Measurements from ENCODE around the gene WHRN.

WHRN gene

DNA sequence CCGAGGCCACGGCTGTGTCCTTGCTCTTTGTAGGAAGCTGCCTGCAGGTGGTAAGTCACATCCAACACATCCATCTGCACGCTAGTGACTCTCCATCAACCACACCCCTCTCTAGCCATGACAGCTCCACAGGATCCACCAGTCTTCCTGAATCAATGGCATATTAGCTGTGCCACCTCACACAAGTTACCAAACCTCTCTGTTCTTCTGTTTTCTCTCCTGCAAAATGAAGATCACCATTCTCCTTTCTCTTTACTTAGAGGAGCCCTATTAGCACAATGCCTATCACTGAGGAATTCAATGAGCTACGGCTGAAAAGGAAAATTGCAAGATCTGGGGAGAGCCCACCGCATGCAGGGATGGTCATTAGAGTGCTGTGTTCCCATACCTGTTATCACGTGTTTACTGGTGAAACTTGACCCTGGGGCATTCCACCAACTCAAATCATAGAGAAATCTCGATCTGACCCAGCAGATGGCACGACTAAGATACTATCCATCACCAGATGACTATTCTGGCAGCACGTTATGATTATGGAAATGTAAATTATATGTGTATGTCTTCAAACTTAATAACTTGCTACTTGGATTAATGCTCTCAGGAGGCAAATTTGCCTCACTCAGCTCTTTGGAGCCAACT lies 20.9 kb downstream of the WHRN start:
- no peak for DNase-seq (ENCODE audit: extremely low read depth, low read depth)
- TF ChIP-seq CTCF (IDR thresholded peaks at IDR 0.05; ENCODE audit: low read depth, low read length), result no peak

DNA sequence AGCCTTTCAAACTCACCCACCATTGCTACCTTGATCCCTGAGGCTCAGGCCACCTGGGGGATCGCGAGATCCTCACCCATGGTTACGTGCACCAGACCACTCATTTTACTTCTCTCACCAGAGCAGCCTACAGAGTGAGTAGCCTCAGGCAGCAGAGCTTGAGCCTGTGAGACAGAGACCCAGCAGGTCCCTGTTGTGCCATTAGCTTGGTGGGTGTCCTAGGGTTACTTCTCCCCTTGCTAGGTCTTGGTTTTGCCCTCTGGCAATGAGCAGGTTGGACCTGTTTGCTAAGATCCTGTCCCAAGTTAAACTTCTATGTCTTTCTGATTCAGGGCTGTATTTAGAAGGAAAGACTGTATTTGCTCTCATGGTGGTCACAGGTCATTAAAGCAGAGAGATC lies 21.8 kb downstream of the WHRN start:
- no peak for DNase-seq (ENCODE audit: extremely low read depth, low read depth)
- no peak for TF ChIP-seq CTCF (IDR thresholded peaks at IDR 0.05; ENCODE audit: low read depth, low read length)

- TF ChIP-seq CTCF (IDR thresholded peaks at IDR 0.05; ENCODE audit: low read depth, low read length), result no peak
- no peak for DNase-seq (ENCODE audit: extremely low read depth, low read depth)
Observed at GRCh38 chr9:114482593-114482992, 22.7 kb downstream of the WHRN start.

- no peak for DNase-seq (ENCODE audit: extremely low read depth, low read depth)
- TF ChIP-seq CTCF (IDR thresholded peaks at IDR 0.05; ENCODE audit: low read depth, low read length), result no peak
Observed at GRCh38 chr9:114481789-114482188, 23.5 kb downstream of the WHRN start.

DNA sequence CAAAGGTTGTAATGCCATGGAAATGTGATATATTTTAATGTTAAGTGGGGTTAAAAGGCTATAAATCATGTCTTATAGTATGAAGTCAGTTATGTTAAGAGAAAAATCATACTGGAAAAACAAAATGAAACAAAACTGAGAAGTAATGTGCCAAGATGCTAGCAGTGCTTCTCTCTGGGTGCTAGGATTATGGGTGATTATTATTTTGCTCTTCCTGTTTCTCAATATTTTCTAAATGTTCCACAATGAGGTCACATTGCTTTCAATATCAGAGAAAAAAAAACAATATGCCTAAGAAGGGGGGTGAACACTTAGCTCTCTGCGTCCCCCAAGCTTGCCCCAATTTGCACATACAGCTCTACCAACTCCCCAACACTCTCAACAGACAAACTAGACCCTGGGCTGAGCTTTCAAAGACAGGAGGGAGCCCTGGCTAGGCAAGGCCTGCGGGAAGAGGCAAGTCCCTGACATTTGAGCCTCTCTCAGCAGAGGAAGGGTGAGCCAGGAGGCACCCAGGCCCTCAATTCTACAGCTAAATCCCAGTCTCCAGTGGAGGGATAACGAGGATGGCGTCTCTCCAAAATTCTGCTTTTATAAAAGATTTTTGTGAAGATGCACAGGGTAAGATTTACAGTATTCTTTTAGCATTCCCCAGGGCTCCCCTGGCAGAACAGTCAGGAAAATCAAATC lies 24.4 kb downstream of the WHRN start:
- no peak for DNase-seq (ENCODE audit: extremely low read depth, low read depth)

GRCh38 chr9:114478871-114479270 lies 26.4 kb downstream of the WHRN start:
- no peak for TF ChIP-seq CTCF (IDR thresholded peaks at IDR 0.05; ENCODE audit: low read depth, low read length)
- DNase-seq (ENCODE audit: extremely low read depth, low read depth), result no peak

More for the DNA sequence above, 24.4 kb downstream of the WHRN start:
- TF ChIP-seq CTCF (IDR thresholded peaks at IDR 0.05; ENCODE audit: low read depth, low read length), result no peak

DNA sequence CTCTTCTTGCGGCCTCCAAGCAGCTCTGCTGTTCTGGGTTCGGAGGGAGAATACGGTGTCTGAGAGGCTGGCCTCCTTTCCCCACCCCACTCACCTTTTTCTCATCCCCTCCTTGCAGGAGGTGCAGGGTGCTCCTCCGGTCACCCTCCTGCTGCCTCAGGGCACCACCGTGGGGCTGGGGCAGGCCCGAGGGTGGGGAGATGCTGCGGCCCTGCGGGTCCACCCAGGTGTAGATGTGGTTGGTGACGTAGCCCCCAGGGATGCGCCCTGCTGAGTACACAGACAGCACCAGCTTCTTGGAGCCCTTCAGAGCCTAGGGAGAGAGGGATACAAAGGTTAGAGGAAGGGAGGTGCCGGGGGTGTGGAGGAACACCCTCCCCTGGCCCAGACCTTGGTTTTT lies 26.8 kb downstream of the WHRN start:
- DNase-seq (ENCODE audit: extremely low read depth, low read depth), result no peak
- no peak for TF ChIP-seq CTCF (IDR thresholded peaks at IDR 0.05; ENCODE audit: low read depth, low read length)

Measured in AG09319 (cell line).